CD8-positive, alpha-beta memory T cell (primary cell): ENCODE data around the gene SERINC3. TPM values are rescaled to one million over a fixed set of nuclear protein-coding genes. Genes with fewer than 3 reads are reported as not detected.
A peak's percentile ranks its signal among the peaks of the same experiment; 100 is the strongest.

ENCODE experiments used
- CTCF ChIA-PET: fragments of 350-600 bp; sonication (Branson Sonifier 250); formaldehyde crosslinking; loops from one replicate; lab custom pipeline; 2021; ENCODE audit warnings: antibody characterized with exemption; lab: Charles Lee
- POLR2A ChIA-PET: fragments of 350-600 bp; sonication (Branson Sonifier 250); formaldehyde crosslinking; loops from one replicate; lab custom pipeline; 2021; ENCODE audit warnings: antibody characterized with exemption; lab: Charles Lee
- DNase-seq, 5 donors: peaks; one replicate each; pipeline versions ENCODE4 v3.0.0 to v3.0.0-alpha.2; 2020 to 2022; ENCODE audit warnings: mixed read lengths in 1 of 5
- H3K27ac ChIP-seq: one replicate; pipeline ENCODE4 v1.7.0; 2013; ENCODE audit warnings: low read depth, mild to moderate bottlenecking, low read length, moderate library complexity
- H3K27me3 ChIP-seq: 2 replicates; pipeline ENCODE4 v1.7.0; 2013; ENCODE audit warnings: low read length, mild to moderate bottlenecking; ENCODE audit not compliant: insufficient read depth, poor library complexity, severe bottlenecking
- H3K36me3 ChIP-seq: 2 replicates; pipeline ENCODE4 v1.7.0; 2013; ENCODE audit warnings: mild to moderate bottlenecking, low read length, moderate library complexity; ENCODE audit not compliant: insufficient read depth
- H3K4me1 ChIP-seq: 2 replicates; pipeline ENCODE4 v1.7.0; 2013; ENCODE audit warnings: mild to moderate bottlenecking, low read length, moderate library complexity; ENCODE audit not compliant: insufficient read depth
- H3K4me3 ChIP-seq: 2 replicates; pipeline ENCODE4 v1.7.0; 2013; ENCODE audit warnings: mild to moderate bottlenecking, low read length
- H3K9me3 ChIP-seq: 2 replicates; pipeline ENCODE4 v1.7.0; 2013; ENCODE audit warnings: mild to moderate bottlenecking, low read length
- H3K27ac Mint-ChIP-seq, 8 donors: one replicate each; pipeline ENCODE4 v1.8.0; 2020 to 2021; ENCODE audit warnings: mixed read lengths in 8 of 8, mild to moderate bottlenecking in 6 of 8, inconsistent platforms in 3 of 8, moderate library complexity in 3 of 8
- H3K27me3 Mint-ChIP-seq, 2 donors: one replicate each; pipeline ENCODE4 v1.8.0; 2020 to 2021; ENCODE audit warnings: mixed read lengths in 2 of 2, mild to moderate bottlenecking in 1 of 2, moderate library complexity in 1 of 2
- H3K36me3 Mint-ChIP-seq, 3 donors: one replicate each; pipeline ENCODE4 v1.8.0; 2020 to 2021; ENCODE audit warnings: mixed read lengths in 3 of 3, inconsistent platforms in 1 of 3, mild to moderate bottlenecking in 1 of 3
- H3K4me1 Mint-ChIP-seq, 3 donors: one replicate each; pipeline ENCODE4 v1.8.0; 2020 to 2021; ENCODE audit warnings: mixed read lengths in 3 of 3, inconsistent platforms in 1 of 3, mild to moderate bottlenecking in 1 of 3
- H3K4me3 Mint-ChIP-seq, 7 donors: one replicate each; pipeline ENCODE4 v1.8.0; 2020 to 2021; ENCODE audit warnings: mixed read lengths in 7 of 7, mild to moderate bottlenecking in 6 of 7, moderate library complexity in 4 of 7, inconsistent platforms in 2 of 7
- H3K9me3 Mint-ChIP-seq, 5 donors: one replicate each; pipeline ENCODE4 v1.8.0; 2020 to 2022; ENCODE audit warnings: mixed read lengths in 5 of 5, mild to moderate bottlenecking in 3 of 5, moderate library complexity in 2 of 5, inconsistent platforms in 1 of 5
- polyA plus RNA-seq: library from polyadenylated mRNA; unstranded; fragments of 300-500 nt; fragmentation: Illumina TruSeq; gene quantifications from one replicate; pipeline ENCODE4 v1.2.3, GENCODE V29; 2021
- total RNA-seq, 2 experiments: library from RNA; stranded (reverse); gene quantifications; one replicate each; pipeline ENCODE4 v1.2.3, GENCODE V29; 2021

The SERINC3 gene
- total and polyA plus RNA-seq, 3 experiments from 2014 or later = 59.9 to 204 (median 61.6) TPM

- Histone ChIP-seq H3K9me3 (no peaks in the 10 kb centered on the region), H3K36me3 (no peaks in the 10 kb centered on the region), H3K4me1 (peaks cover 62% of the 10 kb centered on the region), H3K27ac (peak overlapping the region; percentile 34), H3K27me3 (no peaks in the 10 kb centered on the region), H3K4me3 (no peak overlapping the region)
- peak overlapping the region in 6 of 8 donors; percentile 65 to 91 (median 89) for H3K27ac Mint-ChIP-seq
- CTCF ChIA-PET = interaction anchor here (0.6 kb wide), 1 partner anchor 79 kb away, joined by 4 read pairs; no protein-coding TSS in a partner anchor
- peaks cover 0 to 49% (median 4%) of the 10 kb centered on the region in 3 donors for H3K36me3 Mint-ChIP-seq
- POLR2A ChIA-PET = interaction anchor here (0.6 to 0.7 kb wide), 3 partner anchors 207 to 1672 kb away, joined by 4 to 12 read pairs (median 8); partner anchors contain the start of gene FITM2
- no peaks in the 10 kb centered on the region for H3K9me3 Mint-ChIP-seq
- peaks cover 0 to 1% of the 10 kb centered on the region in 2 donors for H3K27me3 Mint-ChIP-seq
- DNase-seq = no peak
- H3K4me1 Mint-ChIP-seq = peaks cover 64 to 85% (median 84%) of the 10 kb centered on the region in 3 donors
- H3K4me3 Mint-ChIP-seq = peak overlapping the region in 2 of 7 donors; percentile 15 to 75
Measured at GRCh38 chr20:44518248-44518647, 3.6 kb downstream of the SERINC3 start.

DNA sequence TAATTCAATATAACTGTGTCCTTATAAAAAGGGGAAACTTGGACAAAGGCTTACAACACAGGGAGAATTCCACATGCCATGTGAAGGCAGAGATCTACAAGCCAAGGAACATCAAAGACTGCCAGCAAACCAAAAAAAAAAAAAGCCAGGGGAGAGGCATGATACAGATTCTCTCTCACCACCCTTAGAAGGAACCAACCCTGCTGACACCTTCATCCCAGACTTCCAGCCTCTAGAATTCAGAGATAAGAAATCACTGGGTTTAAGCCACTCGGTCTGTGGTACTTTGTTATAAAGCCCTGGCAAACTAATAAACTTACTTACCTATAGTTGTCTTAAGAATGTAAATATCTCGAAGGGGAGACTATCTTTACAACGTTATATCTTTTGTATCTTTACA is 4.4 kb downstream of the SERINC3 start:
- Mint-ChIP-seq H3K36me3 (peaks cover 0 to 57% (median 6%) of the 10 kb centered on the region in 3 donors), H3K4me3 (peak overlapping the region in 5 of 7 donors; percentile 1 to 75 (median 18)), H3K27ac (peak overlapping the region; percentile 6 to 89 (median 76)), H3K27me3 (peaks cover 0 to 1% of the 10 kb centered on the region in 2 donors), H3K9me3 (no peaks in the 10 kb centered on the region), H3K4me1 (peaks cover 62 to 84% (median 84%) of the 10 kb centered on the region in 3 donors)
- POLR2A ChIA-PET = no interaction called here
- Histone ChIP-seq H3K9me3 (no peaks in the 10 kb centered on the region), H3K4me3 (no peak overlapping the region), H3K4me1 (peaks cover 60% of the 10 kb centered on the region), H3K27me3 (no peaks in the 10 kb centered on the region), H3K36me3 (peaks cover 4% of the 10 kb centered on the region), H3K27ac (no peak overlapping the region)
- CTCF ChIA-PET = no interaction called here
- no peak for DNase-seq

- H3K27ac Mint-ChIP-seq = peak overlapping the region; percentile 39 to 89 (median 80)
- Histone ChIP-seq H3K9me3 (no peaks in the 10 kb centered on the region), H3K27ac (no peak overlapping the region), H3K4me3 (no peak overlapping the region), H3K4me1 (peaks cover 57% of the 10 kb centered on the region), H3K36me3 (peaks cover 9% of the 10 kb centered on the region), H3K27me3 (no peaks in the 10 kb centered on the region)
- ChIA-PET POLR2A (no interaction called here), CTCF (no interaction called here)
- H3K4me3 Mint-ChIP-seq = peak overlapping the region in 1 of 7 donors; percentile 75
- H3K27me3 Mint-ChIP-seq = no peaks in the 10 kb centered on the region
- no peaks in the 10 kb centered on the region for H3K9me3 Mint-ChIP-seq
- H3K36me3 Mint-ChIP-seq = peaks cover 0 to 59% (median 8%) of the 10 kb centered on the region in 3 donors
- DNase-seq = no peak
- H3K4me1 Mint-ChIP-seq = peaks cover 57 to 82% (median 79%) of the 10 kb centered on the region in 3 donors
Measured at GRCh38 chr20:44516491-44516890, 5.4 kb downstream of the SERINC3 start.

DNA sequence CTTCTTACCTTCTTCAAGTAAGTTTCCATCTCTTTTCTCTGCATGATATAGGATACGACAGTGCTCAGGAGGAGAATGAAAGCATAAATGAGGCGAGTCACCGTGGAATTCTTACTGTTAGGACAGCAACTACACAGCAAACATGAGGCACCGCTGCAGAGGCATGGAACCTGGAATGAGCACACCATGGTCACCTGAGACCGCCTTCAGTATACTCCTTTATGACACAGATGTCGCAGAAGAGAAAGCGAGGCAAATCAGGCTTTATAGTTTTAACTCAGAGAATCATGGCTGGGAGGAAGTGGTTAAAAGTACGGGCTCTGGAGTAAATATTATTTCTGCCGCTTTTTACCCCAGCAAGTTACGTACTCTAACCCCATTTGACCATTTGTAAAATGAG is 8.0 kb downstream of the SERINC3 start:
- H3K36me3 ChIP-seq = peaks cover 28% of the 10 kb centered on the region
- no peak overlapping the region for H3K4me3 ChIP-seq
- peaks cover 33% of the 10 kb centered on the region for H3K4me1 ChIP-seq
- CTCF ChIA-PET = no interaction called here
- no peak overlapping the region for H3K27ac ChIP-seq
- H3K27me3 ChIP-seq = no peaks in the 10 kb centered on the region
- no peak for DNase-seq
- Mint-ChIP-seq H3K4me1 (peaks cover 35 to 60% (median 56%) of the 10 kb centered on the region in 3 donors), H3K9me3 (no peaks in the 10 kb centered on the region), H3K36me3 (peaks cover 0 to 68% (median 8%) of the 10 kb centered on the region in 3 donors), H3K27me3 (no peaks in the 10 kb centered on the region), H3K27ac (peak overlapping the region in 5 of 8 donors; percentile 24 to 73 (median 61)), H3K4me3 (no peak overlapping the region)
- POLR2A ChIA-PET = no interaction called here
- H3K9me3 ChIP-seq = no peaks in the 10 kb centered on the region

GRCh38 chr20:44509762-44510161 is 12.1 kb downstream of the SERINC3 start:
- ChIA-PET POLR2A (no interaction called here), CTCF (no interaction called here)
- Histone ChIP-seq H3K4me1 (no peaks in the 10 kb centered on the region), H3K27me3 (no peaks in the 10 kb centered on the region), H3K36me3 (peaks cover 49% of the 10 kb centered on the region), H3K4me3 (no peak overlapping the region), H3K27ac (no peak overlapping the region), H3K9me3 (no peaks in the 10 kb centered on the region)
- Mint-ChIP-seq H3K27ac (peak overlapping the region in 3 of 8 donors; percentile 4 to 48 (median 32)), H3K4me3 (no peak overlapping the region), H3K4me1 (peaks cover 14 to 26% (median 22%) of the 10 kb centered on the region in 3 donors), H3K9me3 (no peaks in the 10 kb centered on the region), H3K36me3 (peaks cover 0 to 74% (median 10%) of the 10 kb centered on the region in 3 donors), H3K27me3 (no peaks in the 10 kb centered on the region)
- DNase-seq = no peak

DNA sequence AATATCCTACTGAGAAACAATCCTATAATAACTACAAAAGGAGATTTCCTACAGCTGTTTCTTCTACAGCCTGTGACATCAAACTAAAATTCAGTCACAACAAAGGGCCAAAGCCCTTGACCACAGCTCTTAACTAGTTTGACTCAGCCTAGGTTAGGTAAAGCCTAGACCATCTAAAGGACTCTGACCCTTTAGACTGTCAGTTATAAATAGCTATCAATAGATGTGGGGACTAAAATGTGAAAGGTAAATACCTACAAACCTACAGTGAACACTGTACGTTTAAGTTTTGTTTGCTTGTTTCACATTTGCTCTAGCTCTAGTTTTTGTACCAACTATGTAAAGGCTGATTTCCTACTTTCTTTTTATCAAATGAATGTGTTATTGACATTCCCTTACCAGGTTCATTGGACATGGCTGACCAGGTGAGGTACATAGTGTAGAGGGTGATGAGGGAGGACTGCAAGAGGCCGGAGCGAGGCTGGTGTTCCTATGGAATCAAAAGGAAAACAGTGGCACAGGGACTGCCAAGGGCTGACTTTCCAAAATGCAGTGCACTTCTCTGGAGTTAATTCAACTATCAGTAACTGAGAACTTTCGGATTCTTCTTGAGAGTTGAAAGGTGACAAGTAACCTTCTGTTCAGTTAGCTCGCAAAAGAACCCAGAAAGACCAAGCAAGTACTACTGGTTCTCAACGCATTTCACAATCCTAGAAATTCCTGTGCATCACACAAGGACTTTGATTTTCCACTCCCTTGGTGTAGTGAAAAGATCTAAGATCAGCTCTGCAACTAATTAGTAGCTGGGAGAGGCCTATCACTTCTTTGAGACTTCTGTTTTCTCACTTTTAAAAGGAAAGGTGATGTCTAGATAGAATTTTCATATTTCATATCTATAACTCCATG is 17.2 kb downstream of the SERINC3 start:
- H3K27ac Mint-ChIP-seq = peak overlapping the region in 4 of 8 donors; percentile 29 to 60 (median 42)
- H3K9me3 ChIP-seq = no peaks in the 10 kb centered on the region
- H3K4me1 Mint-ChIP-seq = peaks cover 0 to under 1% (median 0%) of the 10 kb centered on the region in 3 donors
- H3K4me3 ChIP-seq = no peak overlapping the region
- peaks cover 65% of the 10 kb centered on the region for H3K36me3 ChIP-seq
- no peak for DNase-seq
- ChIA-PET POLR2A (no interaction called here), CTCF (no interaction called here)
- no peak overlapping the region for H3K4me3 Mint-ChIP-seq
- H3K9me3 Mint-ChIP-seq = no peaks in the 10 kb centered on the region
- no peaks in the 10 kb centered on the region for H3K27me3 Mint-ChIP-seq
- no peaks in the 10 kb centered on the region for H3K27me3 ChIP-seq
- no peak overlapping the region for H3K27ac ChIP-seq
- H3K36me3 Mint-ChIP-seq = peaks cover 16 to 81% (median 23%) of the 10 kb centered on the region in 3 donors
- H3K4me1 ChIP-seq = no peaks in the 10 kb centered on the region

DNA sequence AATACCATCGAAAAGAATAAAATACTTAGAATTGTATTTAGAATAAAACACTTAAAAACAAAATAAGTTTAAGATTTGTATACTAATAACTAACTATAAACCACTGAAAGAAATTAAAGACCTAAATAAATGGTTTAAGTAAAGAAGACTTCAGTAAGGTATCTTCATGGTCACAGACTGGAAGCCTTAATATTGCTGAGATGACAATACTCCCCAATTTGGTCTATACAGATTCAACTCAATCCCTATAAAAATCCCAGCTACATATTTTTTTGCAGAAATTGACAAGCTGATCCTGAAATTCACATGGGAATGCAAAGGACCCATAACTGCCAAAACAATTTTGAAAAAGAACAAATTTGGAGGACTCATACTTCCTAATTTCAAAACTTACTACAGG is 18.9 kb downstream of the SERINC3 start:
- ChIA-PET POLR2A (no interaction called here), CTCF (interaction anchor here (1.5 kb wide), 1 partner anchor 17 kb away, joined by 3 read pairs; no protein-coding TSS in a partner anchor)
- H3K9me3 Mint-ChIP-seq = no peaks in the 10 kb centered on the region
- H3K4me3 ChIP-seq = no peak overlapping the region
- peaks cover 67% of the 10 kb centered on the region for H3K36me3 ChIP-seq
- no peaks in the 10 kb centered on the region for H3K27me3 Mint-ChIP-seq
- H3K27ac Mint-ChIP-seq = peak overlapping the region in 1 of 8 donors; percentile 4
- H3K36me3 Mint-ChIP-seq = peaks cover 22 to 82% (median 30%) of the 10 kb centered on the region in 3 donors
- H3K4me1 ChIP-seq = no peaks in the 10 kb centered on the region
- DNase-seq = no peak
- H3K4me1 Mint-ChIP-seq = peaks cover 0 to 10% (median 2%) of the 10 kb centered on the region in 3 donors
- H3K9me3 ChIP-seq = no peaks in the 10 kb centered on the region
- H3K27me3 ChIP-seq = no peaks in the 10 kb centered on the region
- no peak overlapping the region for H3K27ac ChIP-seq
- H3K4me3 Mint-ChIP-seq = no peak overlapping the region

- peaks cover 0 to 16% (median 5%) of the 10 kb centered on the region in 3 donors for H3K4me1 Mint-ChIP-seq
- Histone ChIP-seq H3K9me3 (no peaks in the 10 kb centered on the region), H3K36me3 (peaks cover 63% of the 10 kb centered on the region), H3K27ac (no peak overlapping the region), H3K4me3 (no peak overlapping the region), H3K4me1 (no peaks in the 10 kb centered on the region), H3K27me3 (no peaks in the 10 kb centered on the region)
- H3K9me3 Mint-ChIP-seq = no peaks in the 10 kb centered on the region
- no peak for DNase-seq
- H3K36me3 Mint-ChIP-seq = peaks cover 22 to 82% (median 32%) of the 10 kb centered on the region in 3 donors
- POLR2A ChIA-PET = no interaction called here
- no peaks in the 10 kb centered on the region for H3K27me3 Mint-ChIP-seq
- peak overlapping the region in 5 of 8 donors; percentile 0 to 81 (median 29) for H3K27ac Mint-ChIP-seq
- CTCF ChIA-PET = interaction anchor here (0.7 to 1.5 kb wide), 2 partner anchors 18 to 113 kb away, joined by 3 read pairs; no protein-coding TSS in a partner anchor
- H3K4me3 Mint-ChIP-seq = no peak overlapping the region
Measured at GRCh38 chr20:44501448-44501847, 20.4 kb downstream of the SERINC3 start.
